ENCODE measurements around the gene CLEC4G. TPM values are rescaled to one million over a fixed set of nuclear protein-coding genes. Genes with fewer than 3 reads are reported as not detected.
"Not testable (repeated sequence)": the region's sequence is repeated elsewhere in the genome, so short reads cannot be mapped to it uniquely, and the experiment has no call there.

CLEC4G gene
- total RNA-seq, 2 experiments from 2014 or later = not detected

DNA sequence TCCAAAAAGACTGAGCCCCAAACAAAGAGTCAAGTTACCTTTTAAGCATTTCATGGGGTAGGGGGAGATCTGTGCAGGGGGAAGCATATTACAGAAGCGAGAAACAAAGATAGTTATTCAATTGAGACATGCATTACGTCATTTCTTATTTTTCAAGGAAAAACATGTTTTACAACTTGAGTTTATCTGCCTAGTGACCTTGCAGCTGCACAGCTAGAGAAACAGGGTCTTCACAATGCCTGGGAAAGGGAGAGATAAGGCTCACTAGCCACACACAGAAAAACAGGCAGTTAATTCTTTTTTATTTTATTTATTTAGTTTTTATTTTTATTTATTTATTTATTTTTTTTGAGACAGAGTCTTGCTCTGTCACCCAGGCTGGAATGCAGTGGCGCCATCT lies 32.2 kb upstream of the CLEC4G start:
- H3K9me3 Mint-ChIP-seq (ENCODE audit: insufficient read depth); ATAC-seq; DNase-seq; H3K4me3 Mint-ChIP-seq; POLR2A ChIA-PET; H3K4me1 Mint-ChIP-seq (ENCODE audit: low read depth); H3K36me3 Mint-ChIP-seq (ENCODE audit: low read depth); CTCF ChIA-PET; H3K27ac Mint-ChIP-seq; H3K27me3 Mint-ChIP-seq (ENCODE audit: low read depth): not testable (repeated sequence)

- Mint-ChIP-seq H3K27ac (no peak overlapping the region), H3K36me3 (ENCODE audit: low read depth) (peaks cover 2% of the 10 kb centered on the region), H3K4me3 (no peak overlapping the region), H3K27me3 (ENCODE audit: low read depth) (peaks cover 5% of the 10 kb centered on the region), H3K9me3 (ENCODE audit: insufficient read depth) (peaks cover 11% of the 10 kb centered on the region), H3K4me1 (ENCODE audit: low read depth) (no peaks in the 10 kb centered on the region)
- ChIA-PET CTCF (no interaction called here), POLR2A (no interaction called here)
- ATAC-seq (no peak), DNase-seq (no peak)
Observed at GRCh38 chr19:7763696-7764095, 31.8 kb upstream of the CLEC4G start.

- ATAC-seq (no peak), DNase-seq (no peak)
- ChIA-PET POLR2A (interaction anchor here (0.7 kb wide), 1 partner anchor 133 kb away, joined by 3 read pairs; the partner anchor contains the start of gene PET100), CTCF (no interaction called here)
- H3K9me3 Mint-ChIP-seq (ENCODE audit: insufficient read depth) = peaks cover 17% of the 10 kb centered on the region
- H3K4me3 Mint-ChIP-seq = no peak within 1 kb of the TSS
- H3K27me3 Mint-ChIP-seq (ENCODE audit: low read depth) = peaks cover 5% of the 10 kb centered on the region
- H3K4me1 Mint-ChIP-seq (ENCODE audit: low read depth) = no peaks in the 10 kb centered on the region
- no peak within 1 kb of the TSS for H3K27ac Mint-ChIP-seq
- H3K36me3 Mint-ChIP-seq (ENCODE audit: low read depth) = peaks cover 2% of the 10 kb centered on the region
Observed at GRCh38 chr19:7762719-7763293, 30.9 kb upstream of the CLEC4G start, which contains the start of gene CLEC4M. CLEC4M (plus strand) TSS chr19:7763243; CDS start chr19:7763267, 24 bp downstream.

- ATAC-seq (no peak), DNase-seq (no peak)
- Mint-ChIP-seq H3K4me1 (ENCODE audit: low read depth) (no peaks in the 10 kb centered on the region), H3K36me3 (ENCODE audit: low read depth) (peaks cover 7% of the 10 kb centered on the region), H3K27me3 (ENCODE audit: low read depth) (no peaks in the 10 kb centered on the region), H3K4me3 (no peak overlapping the region), H3K9me3 (ENCODE audit: insufficient read depth) (peaks cover 22% of the 10 kb centered on the region), H3K27ac (no peak overlapping the region)
- POLR2A ChIA-PET = no interaction called here
- CTCF ChIA-PET = no interaction called here
Observed at GRCh38 chr19:7759156-7759555, 27.2 kb upstream of the CLEC4G start.

DNA sequence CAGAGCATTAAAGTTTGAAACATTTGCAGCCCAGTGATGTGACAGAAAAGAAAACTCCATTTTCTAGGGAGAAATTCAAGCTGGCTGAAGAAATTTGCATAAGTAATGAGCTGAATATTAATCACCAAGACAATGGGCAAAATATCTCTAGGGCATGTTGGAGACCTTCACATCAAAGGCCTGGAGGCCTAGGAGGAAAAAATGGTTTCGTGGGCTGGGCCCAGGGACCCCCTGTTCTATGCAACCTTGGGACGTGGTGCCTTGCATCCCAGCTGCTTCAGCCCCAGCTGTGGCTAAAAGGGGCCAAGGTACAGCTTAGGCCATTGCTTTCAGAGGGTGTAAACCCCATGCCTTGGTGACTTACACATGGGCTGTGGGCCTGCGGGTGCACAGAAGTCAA lies 25.4 kb upstream of the CLEC4G start:
- Mint-ChIP-seq H3K4me3 (no peak overlapping the region), H3K36me3 (ENCODE audit: low read depth) (peaks cover 7% of the 10 kb centered on the region), H3K9me3 (ENCODE audit: insufficient read depth) (peaks cover 23% of the 10 kb centered on the region), H3K27ac (no peak overlapping the region), H3K27me3 (ENCODE audit: low read depth) (no peaks in the 10 kb centered on the region), H3K4me1 (ENCODE audit: low read depth) (no peaks in the 10 kb centered on the region)
- ChIA-PET POLR2A (no interaction called here), CTCF (no interaction called here)
- DNase-seq = no peak
- no peak for ATAC-seq

DNA sequence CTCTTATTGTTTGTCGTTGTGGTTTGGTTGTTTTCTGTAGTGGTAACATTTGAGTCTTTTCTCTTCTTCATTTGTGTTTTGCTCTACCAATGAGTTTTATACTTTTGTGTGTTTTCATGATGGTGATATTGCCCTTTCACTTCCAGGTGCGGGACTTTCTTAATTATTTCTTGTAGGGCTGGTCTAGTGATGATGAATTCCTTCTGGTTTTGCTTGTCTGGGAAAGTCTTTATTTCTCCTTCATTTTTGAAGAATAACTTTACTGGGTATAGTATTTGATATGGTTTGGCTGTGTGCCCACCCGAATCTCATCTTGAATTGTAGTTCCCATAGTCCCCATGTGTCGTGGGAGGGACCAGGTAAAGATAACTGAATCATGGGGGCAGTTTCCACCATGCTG lies 24.3 kb upstream of the CLEC4G start:
- H3K9me3 Mint-ChIP-seq (ENCODE audit: insufficient read depth) = peaks cover 26% of the 10 kb centered on the region
- no peak overlapping the region for H3K4me3 Mint-ChIP-seq
- ChIA-PET POLR2A (no interaction called here), CTCF (no interaction called here)
- DNase-seq (no peak), ATAC-seq (no peak)
- no peak overlapping the region for H3K27ac Mint-ChIP-seq
- peaks cover 6% of the 10 kb centered on the region for H3K36me3 Mint-ChIP-seq (ENCODE audit: low read depth)
- H3K4me1 Mint-ChIP-seq (ENCODE audit: low read depth) = no peaks in the 10 kb centered on the region
- no peaks in the 10 kb centered on the region for H3K27me3 Mint-ChIP-seq (ENCODE audit: low read depth)

DNA sequence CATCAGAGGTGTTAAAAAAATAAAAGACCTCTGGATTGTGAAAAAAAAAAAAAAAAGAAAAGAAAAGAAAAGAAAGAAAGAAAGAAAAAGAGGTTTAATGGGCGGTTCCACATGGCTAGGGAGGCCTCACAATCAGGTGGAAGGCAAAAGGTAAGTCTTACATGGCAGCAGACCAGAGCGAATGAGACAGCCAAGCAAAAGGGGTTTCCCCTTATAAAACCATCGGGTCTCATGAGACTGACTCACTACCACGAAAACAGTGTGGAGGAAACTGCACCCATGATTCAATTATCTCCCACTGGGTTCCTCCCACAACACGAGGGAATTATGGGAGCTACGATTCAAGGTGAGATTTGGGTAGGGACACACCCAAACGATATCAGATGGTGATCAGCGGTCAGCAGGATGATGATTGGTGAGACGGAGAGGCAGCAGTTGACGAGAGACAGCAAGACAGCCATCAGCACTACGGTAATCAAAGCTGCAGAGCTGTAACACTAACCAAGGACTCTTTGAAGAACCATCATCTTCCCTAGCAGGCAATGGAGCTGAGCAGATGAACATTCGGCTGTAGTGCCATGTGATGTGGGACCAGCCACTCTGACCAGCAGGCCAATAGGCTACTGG lies 19.4 kb upstream of the CLEC4G start:
- CTCF ChIA-PET = no interaction called here
- no peak for ATAC-seq
- Mint-ChIP-seq H3K27me3 (ENCODE audit: low read depth) (no peaks in the 10 kb centered on the region), H3K27ac (no peak overlapping the region), H3K4me3 (no peak overlapping the region), H3K9me3 (ENCODE audit: insufficient read depth) (peaks cover 13% of the 10 kb centered on the region), H3K36me3 (ENCODE audit: low read depth) (no peaks in the 10 kb centered on the region), H3K4me1 (ENCODE audit: low read depth) (no peaks in the 10 kb centered on the region)
- POLR2A ChIA-PET = no interaction called here
- peak; percentile 25 for DNase-seq

GRCh38 chr19:7748756-7749155 lies 16.8 kb upstream of the CLEC4G start:
- ATAC-seq (no peak), DNase-seq (no peak)
- Mint-ChIP-seq H3K9me3 (ENCODE audit: insufficient read depth) (peaks cover 8% of the 10 kb centered on the region), H3K4me3 (no peak overlapping the region), H3K27me3 (ENCODE audit: low read depth) (peaks cover 4% of the 10 kb centered on the region), H3K27ac (no peak overlapping the region), H3K4me1 (ENCODE audit: low read depth) (no peaks in the 10 kb centered on the region), H3K36me3 (ENCODE audit: low read depth) (no peaks in the 10 kb centered on the region)
- ChIA-PET POLR2A (no interaction called here), CTCF (no interaction called here)

DNA sequence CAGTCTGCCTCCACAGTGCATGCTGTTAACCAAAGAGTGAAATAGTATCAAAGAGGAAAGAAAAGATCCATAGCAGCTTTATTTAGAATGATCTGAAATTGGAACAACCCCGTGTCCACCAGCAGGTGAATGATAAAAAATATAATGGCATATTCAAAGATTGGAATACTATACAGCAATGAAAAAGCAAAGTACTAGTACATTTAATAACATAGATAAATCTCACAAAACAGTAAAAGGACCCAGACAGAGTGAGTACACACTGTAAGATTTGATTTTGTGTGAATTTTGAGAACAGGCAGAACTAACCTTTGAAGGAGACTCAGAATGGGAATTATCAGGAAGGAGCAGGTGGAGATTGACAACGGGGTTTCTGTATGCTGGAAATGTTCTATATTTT lies 16.3 kb upstream of the CLEC4G start:
- ChIA-PET CTCF (interaction anchor here (1.2 kb wide), 1 partner anchor 67 kb away, joined by 3 read pairs; the partner anchor contains the start of gene TRAPPC5), POLR2A (no interaction called here)
- H3K9me3 Mint-ChIP-seq (ENCODE audit: insufficient read depth) = peaks cover 8% of the 10 kb centered on the region
- H3K36me3 Mint-ChIP-seq (ENCODE audit: low read depth) = no peaks in the 10 kb centered on the region
- ATAC-seq = no peak
- no peak for DNase-seq
- no peak overlapping the region for H3K27ac Mint-ChIP-seq
- H3K4me3 Mint-ChIP-seq = no peak overlapping the region
- no peaks in the 10 kb centered on the region for H3K4me1 Mint-ChIP-seq (ENCODE audit: low read depth)
- H3K27me3 Mint-ChIP-seq (ENCODE audit: low read depth) = peaks cover 4% of the 10 kb centered on the region

- Mint-ChIP-seq H3K4me1 (ENCODE audit: low read depth) (no peaks in the 10 kb centered on the region), H3K4me3 (no peak within 1 kb of the TSS), H3K27ac (no peak within 1 kb of the TSS), H3K27me3 (ENCODE audit: low read depth) (peaks cover 4% of the 10 kb centered on the region), H3K9me3 (ENCODE audit: insufficient read depth) (peaks cover 6% of the 10 kb centered on the region), H3K36me3 (ENCODE audit: low read depth) (no peaks in the 10 kb centered on the region)
- ChIA-PET CTCF (interaction anchor here (1.2 kb wide), 1 partner anchor 66 kb away, joined by 3 read pairs; the partner anchor contains the start of gene TRAPPC5), POLR2A (no interaction called here)
- no peak for DNase-seq
- ATAC-seq = no peak
Observed at GRCh38 chr19:7746903-7747884, 15.3 kb upstream of the CLEC4G start, which contains the start of gene CD209. CD209 (minus strand) TSS chr19:7747534; CDS start chr19:7747511, 23 bp downstream.

- CTCF ChIA-PET = not testable (repeated sequence)
Observed at GRCh38 chr19:7746306-7746705, 14.4 kb upstream of the CLEC4G start.

More at GRCh38 chr19:7746306-7746705, 14.4 kb upstream of the CLEC4G start:
- H3K36me3 Mint-ChIP-seq (ENCODE audit: low read depth); H3K4me3 Mint-ChIP-seq; ATAC-seq; DNase-seq; H3K27ac Mint-ChIP-seq; POLR2A ChIA-PET; H3K4me1 Mint-ChIP-seq (ENCODE audit: low read depth); H3K27me3 Mint-ChIP-seq (ENCODE audit: low read depth); H3K9me3 Mint-ChIP-seq (ENCODE audit: insufficient read depth): not testable (repeated sequence)

Data from activated CD8-positive, alpha-beta T cell treated with anti-CD3 and anti-CD28 coated beads, Interleukin-2, amount 10 ng/mL, durations not matched to agents 7 days and 5 days (primary cell).